H1 (cell line): ENCODE results near the gene CBY1. TPM values are rescaled to one million over a fixed set of nuclear protein-coding genes. Genes with fewer than 3 reads are reported as not detected.

Experiments used
- CTCF ChIA-PET: fragments of 300-600 bp; sonication (Branson Sonifier 250); formaldehyde crosslinking; loops from one replicate; lab custom pipeline; 2021; ENCODE audit not compliant: partially characterized antibody; lab: Charles Lee
- POLR2A ChIA-PET: fragments of 300-600 bp; sonication (Branson Sonifier 250); formaldehyde crosslinking; loops from one replicate; lab custom pipeline; 2021; ENCODE audit warnings: inconsistent platforms; ENCODE audit not compliant: partially characterized antibody; lab: Charles Lee
- DNase-seq, 2 experiments: peaks; one replicate each; pipeline versions ENCODE4 v3.0.0 to v3.0.0-alpha.2; 2010 to 2022; ENCODE audit warnings: low spot score in 2 of 2, low read depth in 1 of 2, mixed read lengths in 1 of 2
- FAIRE-seq: peaks from 2 replicates; lab custom pipeline; 2011; peaks lifted over from hg19 to GRCh38; lab: Jason Lieb, UNC
- H2AFZ ChIP-seq: 2 replicates; pipeline ENCODE4 v1.8.1; 2012; ENCODE audit warnings: low read length, inconsistent platforms
- H2AK5ac ChIP-seq: 2 replicates; pipeline ENCODE4 v1.6.1; 2013; ENCODE audit warnings: low read depth, low read length
- H2BK120ac ChIP-seq: replicated peaks from 2 replicates; pipeline ENCODE3; 2013; ENCODE audit warnings: low read depth, low read length, inconsistent platforms
- H2BK12ac ChIP-seq: 2 replicates; pipeline ENCODE4 v1.6.1; 2013; ENCODE audit warnings: low read depth, low read length
- H2BK15ac ChIP-seq: 2 replicates; pipeline ENCODE4 v1.6.1; 2013; ENCODE audit warnings: low read length
- H2BK20ac ChIP-seq: 2 replicates; pipeline ENCODE4 v1.6.1; 2013; ENCODE audit warnings: low read length
- H2BK5ac ChIP-seq: 2 replicates; pipeline ENCODE4 v1.6.1; 2013; ENCODE audit warnings: low read depth, low read length
- H3K14ac ChIP-seq: 2 replicates; pipeline ENCODE4 v1.6.1; 2013; ENCODE audit warnings: inconsistent platforms; ENCODE audit not compliant: insufficient read length
- H3K18ac ChIP-seq: 2 replicates; pipeline ENCODE4 v1.6.1; 2013; ENCODE audit warnings: low read length; ENCODE audit errors: extremely low read depth
- H3K23ac ChIP-seq: 2 replicates; pipeline ENCODE4 v1.6.1; 2013; ENCODE audit warnings: inconsistent platforms; ENCODE audit not compliant: insufficient read length
- H3K23me2 ChIP-seq: 2 replicates; pipeline ENCODE4 v1.6.1; 2013; ENCODE audit warnings: low read depth, low read length
- H3K27ac ChIP-seq: 2 replicates; pipeline ENCODE4 v1.6.1; 2011; ENCODE audit warnings: low read depth, low read length, inconsistent platforms
- H3K27me3 ChIP-seq, 4 experiments: replicated peaks in 1 of 4; 1 replicate in 1 of 4; 2 replicates in 3 of 4; pipeline versions ENCODE4 v1.6.1 to v1.8.1; 2011 to 2013; ENCODE audit warnings: low read length in 3 of 4, mild to moderate bottlenecking in 3 of 4, inconsistent platforms in 2 of 4, mixed read lengths in 2 of 4, moderate library complexity in 1 of 4; ENCODE audit not compliant: control insufficient read depth in 3 of 4, insufficient read depth in 3 of 4; ENCODE audit errors: extremely low read depth in 1 of 4
- H3K36me3 ChIP-seq, 4 experiments: 2 replicates each; pipeline versions ENCODE4 v1.6.1 to v1.8.1; 2011 to 2013; ENCODE audit warnings: mild to moderate bottlenecking in 4 of 4, low read length in 3 of 4, moderate library complexity in 2 of 4, control low read depth in 1 of 4, inconsistent platforms in 1 of 4; ENCODE audit not compliant: insufficient read depth in 4 of 4, control insufficient read depth in 2 of 4
- H3K4ac ChIP-seq: replicated peaks from 2 replicates; pipeline ENCODE3; 2013; ENCODE audit warnings: low read length, low read depth, mixed read lengths, inconsistent platforms; ENCODE audit not compliant: insufficient read length
- H3K4me1 ChIP-seq, 4 experiments: replicated peaks in 1 of 4; 1 replicate in 1 of 4; 2 replicates in 3 of 4; pipeline versions ENCODE4 v1.6.1 to v1.8.1; 2011 to 2013; ENCODE audit warnings: low read length in 3 of 4, inconsistent platforms in 2 of 4, mixed read lengths in 1 of 4; ENCODE audit not compliant: insufficient read depth in 4 of 4, control insufficient read depth in 3 of 4
- H3K4me2 ChIP-seq, 2 experiments: 2 replicates each; pipeline versions ENCODE4 v1.6.1 to v1.8.1; 2011 to 2013; ENCODE audit warnings: low read depth in 2 of 2, low read length in 2 of 2, control low read depth in 1 of 2, inconsistent platforms in 1 of 2, mild to moderate bottlenecking in 1 of 2; ENCODE audit not compliant: insufficient read depth in 1 of 2
- H3K4me3 ChIP-seq, 4 experiments: fragments of 200-600, 300-600 bp in 1 of 4; sonication (generic), shearing (Covaris generic), sonication (Bioruptor Twin) in 1 of 4; 2 replicates each; pipeline versions ENCODE4 v1.5.1 to v1.8.1; 2011 to 2016; ENCODE audit warnings: low read length in 4 of 4, low read depth in 3 of 4, control low read depth in 2 of 4, inconsistent platforms in 2 of 4, mild to moderate bottlenecking in 2 of 4, mixed read lengths in 1 of 4, moderate library complexity in 1 of 4; ENCODE audit not compliant: insufficient read depth in 2 of 4; ENCODE audit errors: extremely low read depth in 1 of 4
- H3K56ac ChIP-seq: replicated peaks from 2 replicates; pipeline ENCODE3; 2013; ENCODE audit warnings: low read depth, mild to moderate bottlenecking, mixed read lengths, low read length, inconsistent platforms; ENCODE audit not compliant: insufficient read length
- H3K79me1 ChIP-seq: 2 replicates; pipeline ENCODE4 v1.6.1; 2013; ENCODE audit warnings: low read depth, low read length, control low read depth
- H3K79me2 ChIP-seq, 2 experiments: 2 replicates each; pipeline versions ENCODE4 v1.6.1 to v1.8.1; 2012 to 2013; ENCODE audit warnings: low read length in 2 of 2, mild to moderate bottlenecking in 2 of 2, inconsistent platforms in 1 of 2; ENCODE audit not compliant: insufficient read depth in 2 of 2, control insufficient read depth in 1 of 2
- H3K9ac ChIP-seq, 4 experiments: replicated peaks in 1 of 4; 1 replicate in 1 of 4; 2 replicates in 3 of 4; pipeline versions ENCODE4 v1.6.1 to v1.8.1; 2011 to 2013; ENCODE audit warnings: low read depth in 3 of 4, low read length in 3 of 4, control low read depth in 2 of 4, mild to moderate bottlenecking in 2 of 4, moderate library complexity in 2 of 4, inconsistent platforms in 1 of 4; ENCODE audit errors: extremely low read depth in 1 of 4
- H3K9me3 ChIP-seq, 2 experiments: 2 replicates each; pipeline versions ENCODE4 v1.6.1 to v1.8.1; 2012 to 2013; ENCODE audit warnings: mild to moderate bottlenecking in 2 of 2, moderate library complexity in 2 of 2, control low read depth in 1 of 2, inconsistent platforms in 1 of 2, low read depth in 1 of 2, low read length in 1 of 2, mixed read lengths in 1 of 2; ENCODE audit not compliant: insufficient read depth in 2 of 2
- H4K20me1 ChIP-seq, 2 experiments: replicated peaks in 1 of 2; 2 replicates each; pipeline versions ENCODE3 to v1.8.1; 2011 to 2013; ENCODE audit warnings: inconsistent platforms in 2 of 2, low read length in 2 of 2, mild to moderate bottlenecking in 1 of 2; ENCODE audit not compliant: insufficient read depth in 2 of 2, control insufficient read depth in 1 of 2
- H4K5ac ChIP-seq: 2 replicates; pipeline ENCODE4 v1.6.1; 2013; ENCODE audit warnings: low read length, low read depth, mixed read lengths, inconsistent platforms; ENCODE audit not compliant: insufficient read length
- H4K8ac ChIP-seq: 2 replicates; pipeline ENCODE4 v1.8.0; 2013; ENCODE audit warnings: mild to moderate bottlenecking, moderate library complexity, low read length, inconsistent platforms; ENCODE audit not compliant: insufficient read depth; ENCODE audit errors: extremely low read depth
- H4K91ac ChIP-seq: replicated peaks from 2 replicates; pipeline ENCODE3; 2013; ENCODE audit warnings: low read length, mixed read lengths, inconsistent platforms; ENCODE audit not compliant: insufficient read length
- POLR2AphosphoS5 ChIP-seq: IDR thresholded peaks from 2 replicates; pipeline ENCODE4 v1.6.1; 2011; ENCODE audit warnings: low read depth, low read length
- RFX5 ChIP-seq: IDR thresholded peaks from 2 replicates; pipeline ENCODE4 v1.6.1; 2011; ENCODE audit warnings: low read depth, low read length, improper control_type of control experiment, borderline replicate concordance
- YY1 ChIP-seq: IDR thresholded peaks from 2 replicates; pipeline ENCODE4 v1.6.1; 2011; ENCODE audit warnings: low read depth, mild to moderate bottlenecking, low read length
- WGBS, 2 experiments: shearing (Covaris generic) in 1 of 2; methylation state at CpG; one replicate each; pipeline versions ENCODE4 v1.1.6 to v1.1.7; 2013 to 2015; ENCODE audit warnings: low lambda C conversion rate in 2 of 2, mixed read lengths in 2 of 2, inconsistent platforms in 1 of 2, low coverage in 1 of 2, missing lambda C conversion rate in 1 of 2; ENCODE audit not compliant: insufficient replicate concordance in 2 of 2, insufficient coverage in 1 of 2, insufficient read length in 1 of 2; ENCODE audit errors: extremely low coverage in 1 of 2, missing lambda C conversion rate in 1 of 2; 5-methylcytosine and 5-hydroxymethylcytosine counted together
- polyA plus RNA-seq, 7 experiments: library from polyadenylated mRNA; depleted of rRNA in 3 of 7; stranded (reverse) in 5 of 7; unstranded in 2 of 7; fragments of >200 nt in 5 of 7; fragments of 200-250 nt in 2 of 7; gene quantifications; 1 replicate in 5 of 7; 2 replicates in 1 of 7; 4 replicates in 1 of 7; pipeline versions ENCODE4 v1.2.1 to v1.2.3, GENCODE V29; 2011 to 2013; ENCODE audit warnings: missing spikeins in 2 of 7, mixed read lengths in 2 of 7
- total RNA-seq: library from RNA; stranded (reverse); fragmentation: NEBNext Ultra II Directional; extraction: Animal tissue kit (Norgen Biotek cat#: 25700); gene quantifications from 2 replicates; pipeline ENCODE4 v1.2.1, GENCODE V29; 2021

Gene CBY1
- total and polyA plus RNA-seq, 2 of the 8 experiments (the other 6 are each of a cell fraction or from before 2014, with no cell fraction given), result 23.2 to 30.2 TPM

DNA sequence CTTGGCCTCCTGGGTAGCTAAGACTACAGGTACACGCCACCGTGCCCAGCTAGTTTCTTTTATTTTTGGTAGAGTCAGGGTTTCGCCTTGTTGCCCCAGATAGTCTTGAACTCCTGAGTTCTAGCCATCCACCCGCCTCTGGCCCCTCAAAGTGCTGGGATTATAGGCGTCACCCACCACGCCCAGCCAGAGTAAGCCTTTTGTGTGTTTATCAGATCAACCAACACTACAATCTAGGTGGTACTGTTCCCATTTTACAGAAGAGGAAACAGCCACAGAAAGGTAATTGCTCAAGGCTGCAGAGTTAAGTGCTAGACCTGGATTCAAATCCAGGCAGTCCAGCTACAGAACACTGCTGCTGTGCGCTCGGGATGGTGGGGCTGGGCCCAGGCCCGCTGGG lies 28.5 kb downstream of the CBY1 start:
- Histone ChIP-seq H3K14ac (no peak overlapping the region), H4K8ac (no peak overlapping the region), H3K4me3 (no peak overlapping the region), H3K23me2 (peaks cover 6% of the 10 kb centered on the region), H3K4me1 (peaks cover 0 to 3% (median 1%) of the 10 kb centered on the region in 4 experiments; a peak in 3 of 7 replicates), H3K9me3 (peaks cover 5 to 8% of the 10 kb centered on the region in 2 experiments; a peak in 3 of 4 replicates), H3K9ac (no peak overlapping the region), H2AFZ (no peak overlapping the region), H4K91ac (no peak overlapping the region), H3K56ac (no peak overlapping the region), H3K27me3 (no peaks in the 10 kb centered on the region), H2AK5ac (no peak overlapping the region), H3K4ac (no peak overlapping the region), H3K23ac (no peak overlapping the region), H2BK5ac (no peak overlapping the region), H3K4me2 (no peak overlapping the region), H2BK20ac (no peak overlapping the region), H3K18ac (no peak overlapping the region), H4K5ac (no peak overlapping the region), H2BK15ac (no peak overlapping the region), H2BK120ac (no peak overlapping the region), H2BK12ac (no peak overlapping the region), H3K36me3 (peaks cover 15 to 49% (median 27%) of the 10 kb centered on the region in 4 experiments), H3K27ac (no peak overlapping the region), H3K79me1 (peaks cover 4% of the 10 kb centered on the region; the same call in 1 of the 2 replicates), H4K20me1 (peaks cover 6 to 7% of the 10 kb centered on the region in 2 experiments)
- DNase-seq (no peak), FAIRE-seq (no peak)
- 91% methylated on average over 9 of the region's 9 CpGs; no CpG with 5 or more reads in 1 of the 2 experiments for WGBS, 2 experiments
- CTCF ChIA-PET, result no interaction called here
- TF ChIP-seq YY1 (no peak), RFX5 (no peak), POLR2AphosphoS5 (peak; percentile 45; the same call in 1 of the 2 replicates)
- TF ChIP-seq, all 59 proteins: peak for 1
- POLR2A ChIA-PET, result interaction anchor here (0.7 to 8.6 kb wide), 5 partner anchors 13 to 271 kb away, joined by 3 to 123 read pairs (median 3); partner anchors contain the start of gene JOSD1
- H3K79me2 ChIP-seq, result peaks cover 7 to 12% of the 10 kb centered on the region in 2 experiments; a peak in 3 of 4 replicates
